Stimulated activated CD4-positive, alpha-beta T cell treated with anti-CD3 and anti-CD28 coated beads, Interleukin-15, amount 100 ng/mL, for 24 hours (primary cell): ENCODE data around the gene UCMA.
"Not testable (repeated sequence)": the region's sequence is repeated elsewhere in the genome, so short reads cannot be mapped to it uniquely, and the experiment has no call there.

ENCODE experiments used
- DNase-seq: peaks from one replicate; pipeline ENCODE4 v3.0.0-alpha.2; 2020

Gene UCMA

GRCh38 chr10:13234172-13234571 is at the start of gene UCMA:
TSS of gene UCMA (minus strand) at chr10:13234374. CDS start at chr10:13234258, 116 bp downstream.
- DNase-seq, result no peak

DNA sequence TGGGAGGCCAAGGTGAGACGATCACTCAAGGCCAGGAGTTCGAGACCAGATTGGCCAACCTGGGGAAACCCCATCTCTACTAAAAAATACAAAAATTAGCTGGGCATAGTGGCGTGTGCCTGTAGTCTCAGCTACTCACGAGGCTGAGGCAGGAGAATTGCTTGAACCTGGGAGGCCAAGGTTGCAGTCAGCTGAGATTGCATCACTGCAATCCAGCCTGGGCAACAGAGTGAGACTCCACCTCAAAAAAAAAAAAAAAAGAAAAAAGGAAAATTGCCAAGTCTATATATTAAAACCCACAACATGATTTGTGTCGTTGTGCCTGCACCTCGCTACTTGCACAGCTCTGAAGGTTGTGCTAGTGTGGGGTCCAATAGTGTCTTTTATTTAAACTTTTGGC is 48.2 kb upstream of the UCMA start:
- not testable (repeated sequence) for DNase-seq

GRCh38 chr10:13276749-13277365 is 42.7 kb upstream of the UCMA start:
- no peak for DNase-seq

DNA sequence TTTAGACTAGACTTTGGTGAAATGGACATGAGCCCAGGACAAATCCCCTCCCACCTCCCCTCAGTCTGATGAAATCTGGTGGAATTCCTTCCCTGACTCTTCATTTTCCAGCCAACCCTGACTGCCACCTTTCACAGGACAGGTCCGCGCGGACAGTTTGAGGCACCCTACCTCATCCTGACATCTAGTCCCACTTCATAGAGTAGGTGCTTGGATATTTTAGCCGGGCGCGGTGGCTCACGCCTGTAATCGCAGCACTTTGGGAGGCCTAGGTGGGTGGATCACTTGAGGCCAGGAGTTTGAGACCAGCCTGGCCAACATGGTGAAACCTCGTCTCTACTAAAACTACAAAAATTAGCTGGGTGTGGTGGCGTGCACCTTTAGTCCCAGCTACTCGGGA is 42.0 kb upstream of the UCMA start:
- not testable (repeated sequence) for DNase-seq

DNA sequence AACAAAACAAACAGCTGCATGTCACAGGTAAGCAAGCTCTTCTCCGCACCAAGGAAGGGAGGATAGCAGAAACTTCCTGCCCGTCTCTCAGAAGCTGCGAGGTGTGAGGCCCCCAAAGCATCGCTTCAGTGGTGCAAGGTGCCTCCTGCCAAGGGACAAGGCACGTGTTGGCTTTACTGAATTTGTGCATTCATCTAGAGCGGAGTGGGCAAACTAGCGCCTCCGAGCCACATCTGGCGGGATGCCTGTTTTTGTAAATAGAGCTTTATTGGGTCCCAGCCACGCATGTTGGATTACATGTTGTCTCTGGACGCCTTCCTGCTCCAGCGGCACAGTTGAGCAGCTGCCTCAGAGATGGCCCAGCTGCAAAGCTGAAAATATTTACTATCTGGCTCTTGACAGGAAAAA is 38.0 kb upstream of the UCMA start:
- DNase-seq, result no peak

GRCh38 chr10:13271552-13272163 is 37.5 kb upstream of the UCMA start:
- DNase-seq, result peak; percentile 55

DNA sequence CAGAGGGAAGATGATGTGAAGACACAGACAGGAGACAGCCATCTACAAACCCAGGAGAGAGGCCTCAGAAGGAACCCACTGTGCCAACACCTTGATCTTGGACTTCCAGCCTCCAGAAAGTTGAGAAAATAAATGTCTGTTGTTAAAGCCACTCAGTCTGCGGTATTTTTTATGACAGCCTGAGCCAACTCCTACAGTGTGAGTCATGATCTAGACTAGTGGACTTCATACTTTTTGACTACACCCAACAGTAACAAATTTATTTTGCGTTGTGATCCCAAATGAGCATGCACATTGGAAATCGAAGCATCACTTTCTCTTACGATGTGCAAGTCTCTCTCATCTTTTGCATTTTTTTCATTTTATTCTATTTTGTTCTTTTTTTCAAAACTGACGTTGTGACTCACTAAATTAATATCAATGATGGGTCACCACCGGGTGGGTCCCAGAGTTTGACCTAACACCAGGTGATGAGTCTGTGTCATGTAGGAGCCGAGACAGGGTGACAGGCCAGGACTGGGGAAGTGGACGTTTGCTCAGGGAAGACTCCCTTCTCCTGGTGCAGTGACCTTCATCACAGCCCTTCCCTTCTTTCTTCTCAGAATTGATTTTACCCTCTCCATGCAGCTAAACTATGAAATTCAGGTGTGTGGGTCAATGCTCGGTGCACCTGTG is 36.8 kb upstream of the UCMA start:
- DNase-seq, result no peak

DNA sequence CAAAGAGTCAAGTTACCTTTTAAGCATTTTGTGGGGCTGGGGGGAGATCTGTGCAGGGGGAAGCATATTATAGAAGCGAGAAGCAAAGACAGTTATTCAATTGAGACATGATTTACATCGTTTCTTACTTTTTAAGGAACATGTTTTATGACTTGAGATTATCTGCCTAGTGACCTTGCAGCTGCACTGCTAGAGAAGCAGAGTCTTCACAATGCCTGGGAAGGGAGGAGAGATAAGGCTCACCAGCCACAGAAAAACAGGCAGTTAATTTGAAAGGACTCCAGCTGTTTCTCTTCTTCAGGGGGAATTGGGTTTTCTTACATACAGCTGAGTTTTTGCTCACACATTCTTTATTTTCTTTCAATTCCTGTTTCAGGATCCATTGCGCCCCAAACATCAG is 34.7 kb upstream of the UCMA start:
- no peak for DNase-seq

DNA sequence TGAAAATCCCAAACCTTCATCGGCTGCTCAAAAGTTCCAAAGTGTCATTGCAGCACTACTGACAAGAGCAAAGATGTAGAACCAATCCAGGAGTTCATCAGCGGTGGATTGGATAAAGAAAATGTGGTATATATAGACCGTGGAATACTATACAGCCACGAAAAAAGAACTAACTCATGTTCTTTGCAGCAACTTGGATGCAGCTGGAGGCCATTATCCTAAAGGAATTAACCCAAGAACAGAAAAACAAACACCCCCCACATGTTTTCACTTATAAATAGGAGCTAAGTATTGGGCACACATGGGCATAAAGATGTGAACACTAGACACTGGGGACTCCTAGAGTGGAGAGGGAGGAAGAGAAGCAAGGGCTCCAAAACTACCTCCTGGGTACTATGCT is 34.1 kb upstream of the UCMA start:
- no peak for DNase-seq

GRCh38 chr10:13263591-13263990 is 29.4 kb upstream of the UCMA start:
- DNase-seq, result no peak

GRCh38 chr10:13262433-13262832 is 28.3 kb upstream of the UCMA start:
- DNase-seq, result no peak

- no peak for DNase-seq
These were observed 23.5 kb upstream of the UCMA start for GRCh38 chr10:13257621-13258140.

GRCh38 chr10:13256627-13257026 is 22.5 kb upstream of the UCMA start:
- DNase-seq, result no peak

DNA sequence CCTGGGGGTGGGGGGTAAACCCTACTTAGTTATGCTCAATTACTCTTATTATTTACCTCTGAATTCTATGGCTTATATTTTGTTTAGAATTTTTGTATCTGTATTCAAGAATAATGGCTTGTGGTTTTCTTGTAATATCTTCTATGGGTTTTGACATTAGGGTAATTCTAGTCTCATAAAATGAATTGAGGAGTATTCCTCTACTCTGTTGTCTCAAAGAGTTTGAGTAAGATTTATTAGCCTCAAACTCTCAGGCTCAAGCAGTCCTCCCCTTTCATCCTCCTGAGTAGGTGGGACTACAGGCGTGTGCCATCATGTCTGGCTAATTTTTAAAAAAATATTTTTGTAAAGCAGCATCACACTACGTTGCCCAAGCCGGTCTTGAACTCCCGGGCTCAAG is 19.6 kb upstream of the UCMA start:
- no peak for DNase-seq

DNA sequence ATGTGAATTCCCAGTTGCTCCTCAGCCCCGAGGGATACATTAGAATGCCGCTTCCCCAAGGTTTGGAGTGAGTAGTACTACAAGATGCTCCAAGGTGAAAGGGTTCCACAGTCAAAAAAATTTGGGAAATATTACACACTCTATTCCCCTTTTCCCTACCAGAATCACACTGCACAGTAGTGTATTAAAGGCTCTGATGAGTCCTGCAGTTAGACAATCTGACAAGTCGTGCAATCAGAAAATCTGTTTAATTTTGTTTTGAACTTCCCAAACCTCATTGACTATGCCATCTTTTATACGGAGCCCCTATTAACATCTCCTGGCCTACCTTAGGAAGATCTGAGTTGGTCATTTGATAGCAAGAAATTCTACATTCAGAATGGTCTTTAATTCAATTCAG is 13.6 kb upstream of the UCMA start:
- DNase-seq, result no peak

DNA sequence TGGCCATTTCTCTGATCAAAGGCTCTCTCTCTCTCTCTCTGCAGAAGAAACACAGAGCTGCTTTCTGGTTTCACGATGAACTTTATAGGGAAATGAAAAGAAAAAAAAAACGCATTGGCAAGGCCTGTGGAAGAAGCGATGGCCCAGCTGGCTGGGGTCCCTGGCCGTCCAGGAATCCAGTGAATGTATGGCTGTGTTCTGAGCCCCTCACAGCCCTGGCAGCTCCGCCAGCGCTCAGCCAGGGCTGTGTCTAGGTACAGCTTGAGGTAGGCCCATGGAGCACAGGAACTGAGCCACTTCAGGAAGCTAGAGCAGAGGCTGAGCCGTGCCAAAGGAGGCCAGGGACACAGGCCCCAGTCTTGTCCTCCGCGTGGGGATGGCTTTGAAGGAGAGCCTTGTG is 13.1 kb upstream of the UCMA start:
- no peak for DNase-seq

- not testable (repeated sequence) for DNase-seq
These were observed 8.1 kb upstream of the UCMA start for GRCh38 chr10:13242260-13242659.

GRCh38 chr10:13241613-13242012 is 7.4 kb upstream of the UCMA start:
- DNase-seq, result no peak

DNA sequence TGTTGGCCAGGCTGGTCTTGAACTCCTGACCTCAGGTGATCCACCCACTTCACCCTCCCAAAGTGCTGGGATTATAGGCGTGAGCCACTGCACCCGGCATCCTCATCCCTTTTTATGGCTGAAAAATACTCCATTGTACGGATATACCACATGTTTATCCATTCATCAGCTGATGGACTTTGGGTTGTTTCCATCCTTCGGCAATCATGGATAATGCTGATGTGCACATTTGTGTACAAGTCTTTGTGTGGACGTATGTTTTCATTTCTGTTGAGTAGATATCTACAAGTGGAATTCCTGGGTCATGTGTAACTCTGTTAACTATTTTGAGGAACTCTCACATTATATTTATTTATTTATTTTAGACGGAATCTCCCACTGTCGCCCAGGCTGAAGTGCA is 5.7 kb upstream of the UCMA start:
- no peak for DNase-seq

DNA sequence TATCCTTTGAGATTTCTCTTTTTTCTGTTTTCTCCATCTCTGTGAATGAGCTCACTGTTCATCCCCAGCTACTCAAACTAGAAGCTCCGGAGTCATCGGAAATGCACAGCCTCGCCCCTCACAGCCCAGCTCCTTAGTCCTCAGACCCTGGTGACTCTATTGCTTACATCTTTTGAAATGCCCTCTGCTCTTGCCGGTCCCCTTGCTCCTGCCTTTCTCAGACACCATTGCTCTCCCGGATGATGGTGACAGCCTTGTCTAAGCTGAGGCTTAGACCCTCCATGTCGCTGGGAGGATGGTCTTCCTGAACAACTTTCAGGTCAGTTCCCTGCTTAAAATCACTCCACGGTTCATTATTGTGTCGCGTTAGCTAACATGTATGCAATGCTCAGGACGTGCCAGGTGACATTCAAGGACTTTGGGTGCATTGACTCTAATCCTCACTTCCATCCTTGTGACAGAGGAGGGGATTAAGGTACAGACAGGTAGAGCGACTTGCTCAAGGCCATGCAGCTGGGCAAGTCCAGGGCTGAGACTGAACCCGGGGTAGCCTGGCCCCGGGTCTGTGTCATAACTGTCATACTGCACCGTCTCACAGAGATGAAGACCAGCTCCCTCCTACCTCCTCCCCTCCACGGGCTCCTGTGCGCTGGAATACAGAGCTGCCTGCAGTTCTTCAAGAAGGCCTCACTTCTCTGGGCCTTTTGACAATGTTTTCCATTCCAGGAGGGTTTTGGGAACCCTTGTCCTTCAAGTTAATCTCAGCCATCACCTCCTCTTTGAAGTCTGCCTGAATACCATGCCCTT is 4.3 kb upstream of the UCMA start:
- no peak for DNase-seq

DNA sequence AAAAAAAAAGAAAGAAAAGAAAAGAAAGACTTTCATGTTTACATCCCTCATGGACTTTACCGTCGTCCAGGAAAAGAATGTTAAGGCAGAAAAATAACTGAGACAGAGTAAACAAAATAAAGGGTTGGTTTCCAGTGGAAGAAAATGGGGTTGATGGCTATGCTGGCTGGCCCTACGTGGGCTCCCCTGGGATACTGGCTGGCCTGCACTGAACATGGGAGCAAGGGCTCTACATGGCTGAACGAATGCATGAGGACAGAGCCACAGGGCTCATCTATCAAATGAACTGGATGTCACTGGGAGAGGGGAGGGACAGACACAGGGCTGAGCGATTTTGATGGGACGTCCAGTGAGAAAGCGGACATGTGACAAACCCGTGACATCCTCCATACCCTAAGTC is 2.5 kb upstream of the UCMA start:
- no peak for DNase-seq

GRCh38 chr10:13234736-13235135 is 562 bp upstream of the UCMA start:
- DNase-seq, result not testable (repeated sequence)

GRCh38 chr10:13233358-13233757 is 816 bp downstream of the UCMA start:
- no peak for DNase-seq
